Stomach (tissue), 9 donors: Measurements from ENCODE around the gene RIT1. TPM values are rescaled to one million over a fixed set of nuclear protein-coding genes. Genes with fewer than 3 reads are reported as not detected.
"Not testable (repeated sequence)": the region's sequence is repeated elsewhere in the genome, so short reads cannot be mapped to it uniquely, and the experiment has no call there.

Experiments used
- DNase-seq, 2 donors: peaks; one replicate each; pipeline versions ENCODE4 v3.0.0 to v3.0.0-alpha.2; 2013 to 2019
- H3K27ac ChIP-seq, 5 donors: fragments of 200-600 bp in 4 of 5; sonication (generic) in 4 of 5; one replicate each; pipeline ENCODE4 v1.5.1; 2013 to 2019; ENCODE audit warnings: mild to moderate bottlenecking in 1 of 5, moderate library complexity in 1 of 5
- H3K27me3 ChIP-seq, 3 donors: fragments of 200-600 bp; sonication (generic); one replicate each; pipeline ENCODE4 v1.5.1; 2017 to 2019; ENCODE audit warnings: mixed run types in 1 of 3
- H3K36me3 ChIP-seq, 4 donors: fragments of 200-600 bp; sonication (generic); 1 replicate in 3 of 4; 2 replicates in 1 of 4; pipeline ENCODE4 v1.5.1; 2016 to 2019
- H3K4me1 ChIP-seq, 4 donors: fragments of 200-600 bp; sonication (generic); one replicate each; pipeline ENCODE4 v1.5.1; 2016 to 2019
- H3K4me3 ChIP-seq, 4 donors: fragments of 200-600 bp; sonication (generic) in 3 of 4; one replicate each; pipeline ENCODE4 v1.5.1; 2016 to 2019; ENCODE audit warnings: mild to moderate bottlenecking in 1 of 4
- H3K9me3 ChIP-seq, 4 donors: fragments of 200-600 bp; sonication (generic); one replicate each; pipeline ENCODE4 v1.5.1; 2016 to 2019
- CTCF ChIP-seq, 7 experiments: fragments of 450-650 bp in 4 of 7; fragments of 200-600 bp in 3 of 7; sonication (generic) in 3 of 7; IDR thresholded peaks; one replicate each; pipeline ENCODE4 v1.5.1; 2016 to 2019; ENCODE audit warnings: antibody characterized with exemption in 7 of 7, control low read depth in 2 of 7, mild to moderate bottlenecking in 1 of 7
- EP300 ChIP-seq: sonication (generic); formaldehyde crosslinking; IDR thresholded peaks from one replicate; pipeline ENCODE4 v1.6.1; 2017; ENCODE audit warnings: antibody characterized with exemption
- POLR2A ChIP-seq, 4 donors: fragments of 450-650 bp; IDR thresholded peaks; one replicate each; pipeline ENCODE4 v1.6.1; 2016; ENCODE audit warnings: antibody characterized with exemption in 4 of 4, control low read depth in 2 of 4, mild to moderate bottlenecking in 1 of 4, moderate library complexity in 1 of 4
- POLR2AphosphoS5 ChIP-seq, 3 donors: sonication (generic); formaldehyde crosslinking; IDR thresholded peaks; one replicate each; pipeline ENCODE4 v1.6.1; 2016; ENCODE audit warnings: antibody characterized with exemption in 3 of 3
- WGBS, 5 donors: extraction: QIAGEN DNeasy Blood & Tissue Kit in 3 of 5; methylation state at CpG; one replicate each; pipeline versions ENCODE4 v1.1.5 to v1.1.7; 2013 to 2018; 5-methylcytosine and 5-hydroxymethylcytosine counted together
- intact Hi-C: fragments of 100-400 bp; cut with DNase I; formaldehyde crosslinking; loops from one replicate; pipeline ENCODE4 v1.15.1; 2023; ENCODE audit warnings: low total_unique reads
- polyA plus RNA-seq, 3 donors: library from polyadenylated mRNA; stranded (reverse); fragments of 200-250 nt; gene quantifications; one replicate each; pipeline ENCODE4 v1.2.3, GENCODE V29; 2013
- total RNA-seq, 5 donors: library from RNA; depleted of rRNA; stranded (reverse); fragments of >200 nt; gene quantifications; one replicate each; pipeline versions ENCODE4 v1.1.0 to v1.2.3, GENCODE V29; 2014 to 2016
- donor health status: healthy with polysubstance abuse.
- donor health status: Bipolar disorder and iron deficiency.
- donor health status: healthy.

Gene RIT1
- total and polyA plus RNA-seq, 8 donors = 13.1 to 108 (median 23.9) TPM; not detected in 1

- Histone ChIP-seq H3K36me3 (peaks cover 28 to 59% (median 57%) of the 10 kb centered on the region in 4 donors), H3K27me3 (no peaks in the 10 kb centered on the region), H3K9me3 (no peaks in the 10 kb centered on the region), H3K4me1 (peaks cover 44 to 68% (median 60%) of the 10 kb centered on the region in 4 donors), H3K4me3 (peak overlapping the region; percentile 74 to 92 (median 84)), H3K27ac (peak overlapping the region; percentile 8 to 97 (median 94))
- DNase-seq = no peak
- whole genome bisulfite sequencing, 5 donors = 50 to 68% (median 57%) methylated on average over 5 of the region's 5 CpGs
- intact Hi-C loops = no loop called here
- TF ChIP-seq CTCF (IDR thresholded peaks at IDR 0.05) = no peak
- TF ChIP-seq EP300 = no peak
- no peak for TF ChIP-seq POLR2A (IDR thresholded peaks at IDR 0.05)
- TF ChIP-seq POLR2AphosphoS5 (IDR thresholded peaks at IDR 0.05) = no peak
These were observed 21.3 kb upstream of the RIT1 start for GRCh38 chr1:155932487-155932886.

- peaks cover 33 to 64% (median 61%) of the 10 kb centered on the region in 4 donors for H3K36me3 ChIP-seq
- no peaks in the 10 kb centered on the region for H3K27me3 ChIP-seq
- H3K9me3 ChIP-seq = no peaks in the 10 kb centered on the region
- H3K4me1 ChIP-seq = peaks cover 44 to 68% (median 60%) of the 10 kb centered on the region in 4 donors
- no peak for DNase-seq
- intact Hi-C loops = no loop called here
- 23 to 39% (median 28%) methylated on average over 1 of the region's 1 CpG for WGBS, 5 donors
- H3K4me3 ChIP-seq = peak overlapping the region in 3 of 4 donors; percentile 30 to 84 (median 74)
- TF ChIP-seq POLR2A (IDR thresholded peaks at IDR 0.05) = no peak
- peak overlapping the region in 4 of 5 donors; percentile 57 to 97 (median 95) for H3K27ac ChIP-seq
These were observed 20.9 kb upstream of the RIT1 start for GRCh38 chr1:155932081-155932480.

- Histone ChIP-seq H3K36me3 (peaks cover 38 to 69% (median 67%) of the 10 kb centered on the region in 4 donors), H3K27me3 (no peaks in the 10 kb centered on the region), H3K4me1 (peaks cover 44 to 68% (median 60%) of the 10 kb centered on the region in 4 donors), H3K4me3 (peak overlapping the region; percentile 14 to 84 (median 52)), H3K9me3 (no peaks in the 10 kb centered on the region), H3K27ac (peak overlapping the region; percentile 57 to 97 (median 94))
- no peak for DNase-seq
- TF ChIP-seq CTCF (IDR thresholded peaks at IDR 0.05) (no peak), POLR2AphosphoS5 (IDR thresholded peaks at IDR 0.05) (peak in 2 of 3 donors; percentile 34 to 50), POLR2A (IDR thresholded peaks at IDR 0.05) (peak in 1 of 4 donors; percentile 11)
- intact Hi-C loops = no loop called here
- 29 to 50% (median 33%) methylated on average over 7 of the region's 7 CpGs for WGBS, 5 donors
These were observed 20.3 kb upstream of the RIT1 start for GRCh38 chr1:155931332-155932038.

GRCh38 chr1:155930725-155931124, 19.6 kb upstream of the RIT1 start:
- H3K27me3 ChIP-seq, DNase-seq, H3K9me3 ChIP-seq, intact Hi-C loops: not testable (repeated sequence)
- 25 to 53% (median 39%) methylated on average over 10 of the region's 10 CpGs for WGBS, 5 donors
- Histone ChIP-seq H3K36me3 (peaks cover 46 to 77% (median 74%) of the 10 kb centered on the region in 4 donors), H3K27ac (peak overlapping the region; percentile 57 to 97 (median 94)), H3K4me3 (peak overlapping the region; percentile 14 to 84 (median 52)), H3K4me1 (peaks cover 44 to 68% (median 60%) of the 10 kb centered on the region in 4 donors)

- intact Hi-C loops = no loop called here
- peaks cover 63 to 94% (median 91%) of the 10 kb centered on the region in 4 donors for H3K36me3 ChIP-seq
- H3K4me1 ChIP-seq = peaks cover 44 to 69% (median 56%) of the 10 kb centered on the region in 4 donors
- TF ChIP-seq POLR2A (IDR thresholded peaks at IDR 0.05) (no peak), POLR2AphosphoS5 (IDR thresholded peaks at IDR 0.05) (no peak), CTCF (IDR thresholded peaks at IDR 0.05) (no peak), EP300 (no peak)
- H3K27ac ChIP-seq = peak overlapping the region in 3 of 5 donors; percentile 57 to 96 (median 94)
- no peaks in the 10 kb centered on the region for H3K9me3 ChIP-seq
- DNase-seq = no peak
- H3K27me3 ChIP-seq = no peaks in the 10 kb centered on the region
- WGBS, 5 donors = 24 to 50% (median 36%) methylated on average over 5 of the region's 5 CpGs
- peak overlapping the region in 1 of 4 donors; percentile 6 for H3K4me3 ChIP-seq
These were observed 17.9 kb upstream of the RIT1 start for GRCh38 chr1:155929057-155929456.
